HEK293T (cell line): ENCODE measurements around the gene ADAMTSL4.

ENCODE experiments used
- CTCF ChIA-PET: fragments of 350-600 bp; formaldehyde crosslinking; extraction: SDS; loops from one replicate; lab custom pipeline; 2021; ENCODE audit warnings: antibody characterized with exemption, inconsistent platforms; lab: Yijun Ruan, JAX
- POLR2A ChIA-PET: fragments of 350-600 bp; formaldehyde crosslinking; extraction: SDS; loops from one replicate; lab custom pipeline; 2020; ENCODE audit warnings: antibody characterized with exemption, inconsistent platforms; lab: Yijun Ruan, JAX
- DNase-seq: peaks from one replicate; pipeline ENCODE4 v3.0.0; 2012; ENCODE audit warnings: mixed read lengths; ENCODE audit errors: extremely low spot score
- ARNT ChIP-seq: fragments of 450-650 bp; IDR thresholded peaks from 2 replicates; pipeline ENCODE4 v1.6.1; 2017; ENCODE audit warnings: mild to moderate bottlenecking
- BHLHE40 ChIP-seq: fragments of 450-650 bp; IDR thresholded peaks from 2 replicates; pipeline ENCODE4 v1.6.1; 2016; ENCODE audit warnings: mild to moderate bottlenecking, moderate library complexity, borderline replicate concordance
- CTBP1 ChIP-seq: fragments of 450-650 bp; IDR thresholded peaks from 2 replicates; pipeline ENCODE4 v1.6.1; 2016; ENCODE audit warnings: borderline replicate concordance
- ELF4 ChIP-seq: fragments of 450-650 bp; IDR thresholded peaks from 2 replicates; pipeline ENCODE4 v1.6.1; 2017; ENCODE audit warnings: antibody characterized with exemption
- FOXA1 ChIP-seq: fragments of 450-650 bp; IDR thresholded peaks from 2 replicates; pipeline ENCODE4 v1.6.1; 2016; ENCODE audit warnings: mild to moderate bottlenecking
- FOXK2 ChIP-seq: fragments of 450-650 bp; IDR thresholded peaks from 2 replicates; pipeline ENCODE4 v1.6.1; 2016; ENCODE audit warnings: mild to moderate bottlenecking
- FOXM1 ChIP-seq: fragments of 450-650 bp; IDR thresholded peaks from 2 replicates; pipeline ENCODE4 v1.6.1; 2017; ENCODE audit warnings: mild to moderate bottlenecking, borderline replicate concordance
- HDGF ChIP-seq: fragments of 450-650 bp; IDR thresholded peaks from 2 replicates; pipeline ENCODE4 v1.6.1; 2017; ENCODE audit warnings: antibody characterized with exemption, borderline replicate concordance
- L3MBTL2 ChIP-seq: fragments of 450-650 bp; conservative IDR thresholded peaks from 2 replicates; pipeline ENCODE4 v1.6.1; 2016; ENCODE audit warnings: mild to moderate bottlenecking
- LEF1 ChIP-seq: fragments of 450-650 bp; IDR thresholded peaks from 2 replicates; pipeline ENCODE4 v1.6.1; 2017; ENCODE audit warnings: mild to moderate bottlenecking, borderline replicate concordance
- NFRKB ChIP-seq: fragments of 450-650 bp; IDR thresholded peaks from 2 replicates; pipeline ENCODE4 v1.6.1; 2016; ENCODE audit warnings: mild to moderate bottlenecking, moderate library complexity
- PKNOX1 ChIP-seq: fragments of 450-650 bp; IDR thresholded peaks from 2 replicates; pipeline ENCODE4 v1.6.1; 2016
- SP1 ChIP-seq: fragments of 450-650 bp; IDR thresholded peaks from 2 replicates; pipeline ENCODE4 v1.6.1; 2017
- SUZ12 ChIP-seq: fragments of 450-650 bp; IDR thresholded peaks from 2 replicates; pipeline ENCODE4 v1.6.1; 2016; ENCODE audit warnings: mild to moderate bottlenecking
- TARDBP ChIP-seq: fragments of 450-650 bp; IDR thresholded peaks from 2 replicates; pipeline ENCODE4 v1.6.1; 2016
- ZNF384 ChIP-seq: fragments of 450-650 bp; IDR thresholded peaks from 2 replicates; pipeline ENCODE4 v1.6.1; 2016

Gene ADAMTSL4

GRCh38 chr1:150555198-150555970 lies 6.2 kb downstream of the ADAMTSL4 start:
- TF ChIP-seq BHLHE40 (no peak), SP1 (no peak), HDGF (no peak), NFRKB (no peak), ZNF384 (no peak), TARDBP (no peak), ELF4 (no peak), FOXA1 (no peak), ARNT (no peak), CTBP1 (no peak), SUZ12 (no peak), L3MBTL2 (no peak), FOXM1 (no peak), FOXK2 (no peak), LEF1 (no peak), PKNOX1 (no peak)
- POLR2A ChIA-PET: interaction anchor here (1.8 kb wide), 1 partner anchor 24 kb away, joined by 5 read pairs; the partner anchor contains the start of gene MCL1
- CTCF ChIA-PET: no interaction called here

GRCh38 chr1:150555971-150556865 lies 7.0 kb downstream of the ADAMTSL4 start:
- TF ChIP-seq FOXA1: no peak
- no peak for TF ChIP-seq BHLHE40
- no peak for TF ChIP-seq NFRKB
- TF ChIP-seq FOXK2: no peak
- no peak for TF ChIP-seq FOXM1
- TF ChIP-seq SP1: no peak
- no peak for TF ChIP-seq L3MBTL2
- CTCF ChIA-PET: interaction anchor here (0.6 kb wide), 1 partner anchor 28 kb away, joined by 3 read pairs; no protein-coding TSS in a partner anchor
- POLR2A ChIA-PET: interaction anchor here (1.3 to 1.8 kb wide), 2 partner anchors 22 to 23 kb away, joined by 5 read pairs; partner anchors contain the start of gene MCL1
- DNase-seq: no peak

More at GRCh38 chr1:150555198-150555970, 6.2 kb downstream of the ADAMTSL4 start:
- no peak for DNase-seq

- ChIA-PET POLR2A (interaction anchor here (1.3 to 11.7 kb wide), 3 partner anchors 21 to 23 kb away, joined by 5 to 260 read pairs (median 5); partner anchors contain the start of gene MCL1), CTCF (no interaction called here)
- DNase-seq: no peak
- TF ChIP-seq SP1 (no peak), NFRKB (no peak)
Measured at GRCh38 chr1:150557065-150557600, 7.9 kb downstream of the ADAMTSL4 start.

GRCh38 chr1:150557813-150558212 lies 8.6 kb downstream of the ADAMTSL4 start:
- ChIA-PET POLR2A (interaction anchor here (11.7 kb wide), 1 partner anchor 20 kb away, joined by 260 read pairs; the partner anchor contains the start of gene MCL1), CTCF (no interaction called here)
- TF ChIP-seq FOXK2 (no peak), CTBP1 (no peak), SP1 (no peak), ARNT (no peak), FOXA1 (no peak), LEF1 (no peak), ELF4 (no peak), TARDBP (no peak), L3MBTL2 (no peak), BHLHE40 (no peak), NFRKB (no peak)
- DNase-seq: no peak

- no peak for DNase-seq
- ChIA-PET POLR2A (interaction anchor here (11.7 kb wide), 1 partner anchor 19 kb away, joined by 260 read pairs; the partner anchor contains the start of gene MCL1), CTCF (interaction anchor here (0.6 kb wide), 1 partner anchor 10 kb away, joined by 3 read pairs; no protein-coding TSS in a partner anchor)
- TF ChIP-seq SUZ12: no peak
- no peak for TF ChIP-seq PKNOX1
- TF ChIP-seq TARDBP: no peak
- TF ChIP-seq FOXA1: no peak
- TF ChIP-seq L3MBTL2: no peak
- no peak for TF ChIP-seq BHLHE40
- no peak for TF ChIP-seq ELF4
- TF ChIP-seq HDGF: no peak
- no peak for TF ChIP-seq CTBP1
- TF ChIP-seq SP1: no peak
- TF ChIP-seq NFRKB: no peak
Measured at GRCh38 chr1:150558303-150558704, 9.1 kb downstream of the ADAMTSL4 start.
